Activated CD4-positive, alpha-beta T cell treated with anti-CD3 and anti-CD28 coated beads for 24 hours (primary cell): Measurements from ENCODE around the gene IQCK.
"Not testable (repeated sequence)": the region's sequence is repeated elsewhere in the genome, so short reads cannot be mapped to it uniquely, and the experiment has no call there.

ENCODE experiments used
- DNase-seq, 2 donors: peaks; one replicate each; pipeline ENCODE4 v3.0.0-alpha.2; 2020; ENCODE audit warnings: low read depth in 2 of 2

IQCK gene

DNA sequence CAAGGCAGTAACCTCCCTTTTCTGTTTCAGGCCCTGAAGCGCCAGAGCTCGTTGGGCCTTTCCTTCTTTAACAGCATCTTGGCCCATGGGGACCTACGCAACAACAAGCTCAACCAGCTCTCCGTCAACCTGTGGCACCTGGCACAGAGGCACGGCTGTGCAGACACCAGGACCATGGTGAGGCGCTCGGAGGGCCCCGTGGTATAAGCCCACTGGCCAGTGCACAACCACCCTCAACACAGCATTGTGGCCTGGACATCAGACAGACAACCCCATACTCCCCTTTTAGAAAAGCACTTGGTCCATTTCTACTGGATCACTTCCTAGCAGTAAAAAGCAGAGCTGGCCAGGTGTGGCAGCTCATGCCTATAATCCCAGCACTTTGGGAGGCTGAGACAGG is 18.6 kb upstream of the IQCK start:
- DNase-seq: no peak

DNA sequence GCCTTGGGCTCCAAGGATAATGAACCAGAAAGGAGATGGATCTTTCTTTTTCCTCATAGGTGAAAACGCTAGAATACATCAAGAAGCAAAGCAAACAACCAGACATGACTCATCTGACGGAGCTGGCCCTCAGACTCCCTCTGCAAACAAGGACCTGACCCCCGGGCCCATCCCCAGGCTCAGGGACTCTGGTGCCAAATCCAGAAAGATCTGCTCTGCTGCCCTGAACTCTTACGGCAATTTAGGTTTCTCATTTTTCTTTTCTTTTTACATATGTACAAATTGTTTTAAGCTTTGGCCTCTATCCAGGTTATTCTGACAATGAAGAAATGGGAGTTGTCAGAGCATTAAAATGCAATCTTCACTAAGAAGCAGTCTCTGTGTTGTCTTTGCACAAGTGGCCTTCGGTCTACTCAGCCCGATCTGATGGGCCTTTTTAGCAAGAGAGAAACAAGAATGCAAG is 17.7 kb upstream of the IQCK start:
- no peak for DNase-seq

DNA sequence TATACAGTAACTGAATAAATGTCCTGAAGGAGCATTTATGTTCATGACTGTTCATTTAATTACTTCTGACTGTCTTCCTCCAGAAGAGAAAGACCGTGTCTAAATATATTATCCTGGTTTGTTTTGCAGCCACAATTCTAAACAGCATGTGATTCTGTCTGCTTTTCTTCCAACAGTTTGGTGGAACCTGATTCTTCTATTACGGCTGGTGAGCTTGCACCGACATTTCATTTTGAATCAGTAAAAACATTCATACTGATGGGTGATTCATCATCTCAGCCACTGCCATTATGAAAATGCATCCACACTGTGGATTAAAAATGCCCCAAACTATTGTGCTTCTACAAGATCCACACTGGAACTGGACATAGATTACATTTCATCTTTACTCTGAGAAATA is 17.0 kb upstream of the IQCK start:
- DNase-seq: no peak

DNA sequence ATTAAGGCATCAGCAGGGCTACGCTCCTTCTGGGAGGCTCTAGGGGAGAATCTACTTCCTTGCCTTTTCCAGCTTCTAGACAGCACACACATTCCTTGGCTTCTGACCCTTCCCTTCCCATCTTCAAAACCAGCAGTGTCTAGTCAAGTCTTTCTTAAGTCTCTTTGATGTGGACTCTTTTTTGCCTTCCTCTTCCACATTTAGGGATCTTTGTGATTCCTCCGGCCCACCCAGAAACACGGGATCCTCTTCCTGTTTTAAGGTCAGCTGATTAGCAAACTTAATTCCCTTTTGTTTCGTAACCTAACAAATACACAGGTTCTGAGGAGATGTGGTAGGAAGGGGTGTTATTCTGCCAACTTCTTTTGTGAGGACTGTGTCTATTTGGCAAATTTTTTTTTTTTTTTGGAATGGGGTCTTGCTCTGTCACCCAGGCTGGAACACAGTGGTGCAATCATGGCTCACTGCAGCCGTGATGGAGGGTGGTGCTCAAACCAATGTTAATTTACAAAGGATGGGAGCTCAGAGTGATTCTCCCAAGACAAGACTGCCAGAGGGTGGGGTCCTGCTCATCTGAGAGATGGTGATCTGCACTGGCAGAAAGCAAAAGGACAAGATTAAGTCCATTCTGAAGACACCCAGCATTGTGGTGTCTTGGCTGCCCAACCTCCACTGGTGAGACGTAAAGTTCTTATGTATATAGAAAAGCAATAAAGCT is 14.7 kb upstream of the IQCK start:
- no peak for DNase-seq

DNA sequence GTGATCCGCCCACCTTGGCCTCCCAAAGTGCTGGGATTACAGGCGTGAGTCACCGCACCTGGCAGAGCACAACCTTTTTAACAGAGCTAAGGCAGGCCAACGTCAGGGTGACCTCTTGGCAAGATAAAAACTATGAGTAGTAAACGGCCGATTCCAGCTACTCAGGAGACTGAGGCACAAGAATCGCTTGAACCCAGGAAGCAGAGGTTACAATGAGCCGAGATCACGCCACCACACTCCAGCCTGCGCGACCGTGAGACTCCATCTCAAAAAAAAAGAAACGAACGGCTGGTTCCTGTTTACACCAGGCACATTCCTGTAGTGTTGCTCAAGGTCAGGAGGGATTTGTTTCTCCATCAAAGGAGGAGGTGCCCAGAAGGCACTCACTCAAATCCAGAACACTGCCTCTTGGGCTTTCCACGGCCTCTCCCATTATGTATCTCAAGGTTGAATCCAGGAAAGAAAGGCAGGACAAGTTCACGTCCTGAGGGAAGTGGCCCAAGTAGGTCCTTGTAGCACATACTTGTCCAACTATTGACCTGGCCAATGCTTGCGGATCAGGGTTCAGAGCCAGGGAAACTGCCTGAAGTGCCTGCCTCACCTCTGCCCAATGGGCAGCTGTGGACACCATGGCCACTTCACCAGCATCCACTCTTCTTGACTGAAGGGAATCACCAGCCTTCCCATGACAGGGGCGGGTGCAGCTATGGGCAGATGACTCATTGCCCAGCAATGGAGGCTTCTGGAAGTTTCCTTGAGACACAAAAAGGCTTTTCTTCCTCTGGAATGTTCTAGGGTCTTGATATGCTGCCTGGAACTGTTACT is 13.5 kb upstream of the IQCK start:
- DNase-seq: no peak

DNA sequence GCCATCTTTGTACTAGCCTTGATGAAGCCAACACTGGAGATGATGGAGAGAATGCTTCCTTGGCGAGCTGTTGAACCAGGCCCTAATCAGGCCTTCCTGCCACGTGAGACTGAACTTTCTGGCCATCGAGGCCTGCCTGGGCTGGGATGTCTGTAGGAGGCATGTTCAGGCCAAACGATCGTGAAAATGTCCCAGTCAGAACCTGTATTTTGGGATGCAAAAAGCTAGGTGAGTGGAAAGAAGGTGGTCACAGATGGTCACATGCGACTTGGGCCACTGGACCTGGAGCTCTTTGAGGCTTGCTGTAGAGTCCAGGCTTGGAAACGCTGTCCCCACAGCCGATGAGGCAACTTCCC is 12.9 kb upstream of the IQCK start:
- DNase-seq: no peak

DNA sequence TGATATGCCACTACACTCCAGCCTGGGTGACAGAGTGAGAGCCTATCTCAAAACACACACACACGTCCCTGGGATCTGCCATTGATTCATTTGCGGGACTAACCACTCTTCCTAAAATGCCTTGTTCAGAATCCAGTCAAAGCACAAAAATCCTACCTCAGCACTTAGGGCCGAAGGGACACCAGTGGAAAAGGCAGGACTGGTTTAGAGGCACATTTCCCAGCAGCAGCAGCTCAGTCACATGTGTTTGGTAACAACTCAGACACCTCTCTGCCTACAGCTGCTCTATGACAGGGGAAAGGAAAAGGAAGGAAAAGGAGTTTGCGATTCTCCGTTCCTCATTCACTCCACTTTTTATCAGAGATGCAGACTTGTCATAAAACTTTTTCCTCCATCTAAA is 12.2 kb upstream of the IQCK start:
- DNase-seq: no peak

DNA sequence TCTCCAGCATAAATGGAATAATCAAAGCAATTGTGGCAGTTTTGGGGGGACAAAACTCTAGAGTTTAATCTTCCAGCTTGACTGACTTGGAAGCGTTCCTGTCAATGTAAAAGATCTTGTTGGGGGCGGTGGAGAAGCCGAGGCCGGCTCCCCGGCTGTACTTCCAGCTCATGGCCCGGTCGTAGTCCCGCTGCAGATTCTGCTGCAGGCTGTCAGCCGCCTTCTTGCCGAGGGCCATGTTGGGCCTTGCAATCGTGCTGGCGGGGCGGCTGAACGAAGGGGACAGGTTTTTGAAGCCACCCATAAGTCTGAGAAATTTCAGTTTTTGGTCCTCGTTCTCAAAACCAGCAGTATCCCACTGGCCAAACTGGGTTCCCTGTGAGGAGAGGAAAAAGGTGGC is 11.2 kb upstream of the IQCK start:
- no peak for DNase-seq

DNA sequence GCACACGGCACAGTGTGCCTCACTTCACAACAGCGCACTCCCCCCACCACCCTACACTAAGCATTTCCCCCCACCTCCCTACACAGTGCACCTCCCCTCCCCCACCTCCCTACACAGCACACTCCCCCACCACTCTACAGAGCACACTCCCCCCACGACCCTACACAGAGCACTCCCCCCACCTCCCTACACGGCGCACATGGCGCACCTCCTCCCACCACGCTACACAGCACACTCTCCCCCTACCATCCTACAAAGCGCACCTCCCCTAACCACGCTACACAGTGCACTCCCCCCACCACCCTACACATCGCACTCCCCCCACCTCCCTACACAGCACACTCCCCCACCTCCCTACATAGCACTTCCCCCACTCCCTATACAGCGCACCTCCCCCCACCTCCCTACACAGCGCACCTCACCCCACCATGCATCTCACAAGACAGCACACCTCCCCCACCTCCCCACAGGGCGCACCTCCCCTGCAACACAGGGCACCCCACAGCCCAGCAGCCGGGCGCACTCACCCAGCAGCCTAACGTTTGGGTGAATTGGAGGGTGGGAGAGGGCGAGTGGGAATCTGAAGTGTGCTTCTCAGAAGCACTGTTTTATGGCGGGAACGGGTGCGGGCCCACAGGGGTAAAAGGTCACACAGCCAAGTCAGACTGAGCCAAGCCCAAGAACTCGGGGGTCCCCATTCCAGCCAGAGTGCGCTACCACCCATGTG is 10.3 kb upstream of the IQCK start:
- DNase-seq: no peak

DNA sequence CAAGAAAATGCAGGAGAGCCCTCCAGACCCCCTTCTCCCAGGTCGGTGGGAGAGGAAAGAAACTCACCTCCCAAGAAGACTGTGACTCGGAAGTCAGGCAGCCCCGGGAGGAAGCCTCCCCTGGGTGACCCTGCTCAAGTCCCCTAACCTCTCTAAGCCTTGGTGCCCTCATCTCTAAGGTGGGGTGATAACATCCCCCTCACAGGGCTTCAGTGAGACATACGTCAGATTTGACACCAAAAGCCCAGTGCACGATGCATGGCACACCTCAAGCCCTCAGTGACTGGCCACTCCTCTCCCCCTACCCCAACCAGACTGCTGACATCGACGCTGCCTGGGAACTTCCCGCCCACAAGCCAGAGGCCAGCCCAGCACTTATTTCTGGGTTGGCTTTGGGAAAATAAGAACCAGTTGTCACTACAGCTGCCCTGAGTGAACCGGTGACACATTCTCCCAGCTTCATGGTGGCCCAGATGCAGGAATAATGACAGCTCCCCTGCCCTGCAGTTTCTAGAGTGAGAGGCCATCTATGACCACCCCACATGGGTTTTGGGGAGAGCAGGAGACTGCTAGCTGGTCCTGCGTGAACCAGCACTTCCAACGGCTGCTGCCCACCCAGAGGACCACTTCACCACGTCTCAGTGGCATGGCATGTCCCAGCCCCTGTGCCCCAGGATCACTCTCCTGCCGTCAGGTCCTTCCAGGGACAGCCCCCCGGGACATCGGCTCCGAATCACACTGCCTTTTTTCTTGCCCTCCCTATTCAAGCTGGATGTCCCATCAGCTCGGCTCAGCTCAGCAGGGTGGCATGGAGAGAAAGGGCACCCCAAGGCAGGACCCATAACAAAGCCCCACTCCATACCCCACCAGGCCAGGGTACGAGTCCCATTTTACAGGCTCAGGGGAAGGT is 9.5 kb upstream of the IQCK start:
- no peak for DNase-seq

DNA sequence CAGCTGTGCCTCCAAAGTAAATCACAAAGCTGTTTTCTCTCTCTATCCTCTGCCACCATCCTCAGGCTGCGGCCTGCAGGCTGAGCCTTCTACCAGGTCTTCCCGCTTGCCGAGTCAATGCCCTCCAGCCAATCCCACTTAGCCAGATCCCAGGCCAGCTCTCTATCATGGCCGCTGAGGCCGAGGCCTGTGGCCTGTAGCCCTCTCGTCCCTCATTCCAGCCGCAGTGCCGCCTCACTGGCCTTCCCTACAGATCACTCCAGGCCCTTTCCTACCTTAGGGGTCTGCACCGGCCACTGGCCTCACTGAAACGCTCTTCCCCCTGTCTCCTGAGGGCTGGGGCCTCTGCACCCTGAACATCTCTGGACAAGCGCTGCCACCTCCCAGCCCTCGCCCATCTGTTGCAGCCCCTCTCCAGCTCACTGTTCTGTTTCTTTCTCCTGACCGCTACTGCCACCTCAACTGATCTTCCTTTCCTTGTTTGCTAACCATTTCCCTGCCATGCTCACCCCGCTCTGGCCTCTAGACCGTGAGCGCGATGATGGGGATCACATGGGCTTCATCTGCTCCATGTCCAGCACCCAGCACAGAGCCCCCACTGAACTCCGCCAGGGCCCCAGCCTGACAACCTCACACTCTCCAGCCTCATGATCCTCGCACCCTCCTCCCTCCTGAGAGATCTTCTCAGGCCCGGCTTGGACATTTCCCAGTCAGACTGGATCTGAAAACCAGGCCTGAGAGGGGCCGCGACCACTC is 8.5 kb upstream of the IQCK start:
- no peak for DNase-seq

DNA sequence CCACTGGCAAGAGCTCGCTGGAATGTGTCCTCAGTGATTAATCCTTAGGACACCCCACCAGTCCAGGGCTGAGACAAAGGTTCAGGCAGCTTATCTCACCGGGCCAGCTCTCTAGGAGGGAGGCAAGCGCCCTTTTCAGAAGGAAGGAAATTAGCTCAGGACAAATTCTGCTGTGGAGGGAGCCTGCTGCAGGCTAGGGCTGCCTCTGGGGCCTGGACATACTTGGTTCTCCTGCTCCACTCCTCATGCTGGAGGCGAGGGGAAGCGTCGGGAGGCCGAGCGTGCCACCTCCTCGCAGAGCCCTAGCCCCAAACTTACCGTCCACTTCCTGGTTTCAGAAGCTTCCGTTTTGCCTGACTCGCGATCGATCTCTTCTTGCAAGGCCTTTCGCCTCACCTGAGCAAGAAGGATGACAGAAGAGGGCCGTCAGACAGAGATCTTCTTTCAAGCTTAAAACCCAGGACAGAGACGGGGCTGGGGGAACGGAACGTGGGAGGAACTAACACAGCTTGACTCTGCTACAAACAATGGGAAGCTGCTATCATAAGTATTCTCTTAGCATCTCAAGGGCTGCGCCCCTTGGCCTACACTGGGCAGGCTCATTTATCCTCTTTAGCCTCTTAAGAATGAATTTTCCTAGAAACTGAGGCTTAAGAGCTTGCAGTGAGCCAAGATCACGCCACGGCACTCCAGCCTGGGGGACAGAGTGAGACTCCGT is 7.7 kb upstream of the IQCK start:
- no peak for DNase-seq

DNA sequence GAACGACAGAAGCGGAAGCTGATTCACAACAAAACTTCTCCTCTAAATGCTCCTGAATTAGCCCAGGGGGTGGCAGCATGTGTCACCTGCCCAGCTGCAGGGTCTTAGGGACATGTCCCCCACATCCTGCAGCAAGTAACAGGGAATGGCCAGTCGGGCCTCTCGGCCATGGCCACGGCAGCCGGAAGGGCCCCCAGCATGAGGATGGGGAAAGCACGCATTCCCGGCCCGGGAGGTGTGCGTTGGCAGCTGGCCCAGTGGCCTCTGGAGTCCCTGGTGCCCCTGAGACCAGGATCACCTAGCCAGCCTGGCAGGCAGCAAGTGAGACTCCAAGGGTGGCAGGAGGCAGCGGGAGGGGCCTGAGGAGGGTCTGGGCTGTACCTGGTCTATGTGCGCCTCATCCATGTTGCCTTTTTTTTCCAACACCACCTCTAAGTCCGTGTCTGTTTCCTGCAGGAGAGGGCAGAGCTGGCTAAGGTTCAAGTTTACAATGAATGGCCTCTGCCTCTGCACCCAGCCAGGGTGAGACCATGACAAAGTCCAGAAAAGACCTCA is 7.0 kb upstream of the IQCK start:
- no peak for DNase-seq

DNA sequence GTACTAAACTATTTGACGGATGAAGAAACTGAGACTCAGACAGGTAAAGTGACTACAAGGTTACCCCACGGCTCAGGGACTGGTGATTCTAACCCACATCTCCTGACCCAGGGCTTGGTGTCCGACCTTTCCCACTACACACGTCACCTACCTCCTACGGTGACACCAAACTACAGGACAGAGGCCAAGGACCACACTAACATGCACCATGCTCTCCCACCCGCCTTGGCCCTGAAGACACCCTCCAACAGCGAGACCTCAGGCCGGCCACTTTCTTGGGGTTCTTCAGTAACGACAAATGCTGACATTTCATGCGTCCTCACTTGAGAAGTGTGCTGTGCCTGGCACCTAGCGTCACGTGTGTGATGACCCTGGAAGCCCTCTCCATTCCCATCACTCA is 6.4 kb upstream of the IQCK start:
- DNase-seq: no peak

DNA sequence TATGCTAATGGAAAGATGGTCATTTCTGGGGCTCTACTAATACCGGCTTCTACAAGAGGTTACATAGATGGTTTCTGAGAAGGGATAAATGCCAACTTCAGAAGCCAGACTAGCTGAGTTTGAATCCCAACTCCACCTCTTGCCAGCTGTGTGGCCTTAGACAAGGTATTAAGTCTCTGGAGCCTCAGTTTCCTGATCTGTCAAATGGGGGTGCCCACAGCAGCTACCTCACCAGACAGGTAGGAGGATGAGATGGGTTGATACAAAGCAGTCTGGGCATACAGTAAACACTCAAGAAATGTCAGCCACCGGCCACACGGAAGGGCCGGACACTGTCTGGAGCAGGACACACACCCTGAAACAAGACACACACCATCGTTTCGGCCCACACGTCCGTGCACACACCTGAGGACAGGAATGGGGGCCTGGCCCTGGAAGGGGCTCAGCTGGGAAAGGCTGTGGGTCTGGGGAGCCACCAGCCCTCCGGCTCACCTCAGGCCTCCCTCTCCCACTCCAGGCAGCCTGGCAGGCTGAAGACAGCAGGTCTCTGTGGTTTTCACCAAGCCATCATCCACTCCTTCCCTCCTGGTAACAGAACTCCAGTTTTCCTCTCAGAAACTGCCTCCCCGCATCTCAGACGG is 5.5 kb upstream of the IQCK start:
- DNase-seq: no peak

DNA sequence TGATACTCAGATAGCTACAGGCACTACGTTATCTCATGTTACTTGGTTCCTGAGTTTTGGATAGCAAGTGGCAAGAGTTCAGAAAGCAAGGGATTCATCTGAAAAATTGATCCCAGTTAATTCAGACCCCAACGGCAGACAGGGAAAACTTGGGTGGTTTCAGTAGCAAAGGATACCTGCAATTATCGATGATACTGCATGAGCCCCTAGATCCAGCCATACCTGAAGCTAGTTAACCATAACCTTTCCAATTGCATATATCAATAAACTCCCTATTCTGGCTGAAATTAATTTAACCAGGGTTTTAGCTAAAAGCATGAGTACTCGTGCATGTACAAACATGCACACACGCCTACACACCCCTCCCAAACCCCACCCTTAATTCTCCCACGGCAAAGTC is 4.4 kb upstream of the IQCK start:
- no peak for DNase-seq

DNA sequence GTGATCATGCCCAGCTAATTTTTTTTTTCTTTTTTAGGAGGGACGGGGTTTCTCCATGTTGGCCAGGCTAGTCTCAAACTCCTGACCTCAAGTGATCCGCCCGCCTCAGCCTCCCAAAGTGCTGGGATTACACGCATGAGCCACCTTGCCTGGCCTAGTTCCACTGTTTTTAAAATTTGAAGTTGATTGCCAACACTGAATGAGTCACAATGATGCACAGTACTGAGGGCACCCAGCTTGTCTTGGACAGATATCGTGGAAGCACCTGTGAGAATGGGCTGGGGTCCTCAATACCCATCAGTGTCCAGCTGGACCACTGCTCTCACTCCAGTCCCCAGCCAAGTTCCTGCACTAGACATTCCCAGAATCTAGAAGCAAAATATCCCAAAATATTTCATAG is 2.5 kb upstream of the IQCK start:
- no peak for DNase-seq

DNA sequence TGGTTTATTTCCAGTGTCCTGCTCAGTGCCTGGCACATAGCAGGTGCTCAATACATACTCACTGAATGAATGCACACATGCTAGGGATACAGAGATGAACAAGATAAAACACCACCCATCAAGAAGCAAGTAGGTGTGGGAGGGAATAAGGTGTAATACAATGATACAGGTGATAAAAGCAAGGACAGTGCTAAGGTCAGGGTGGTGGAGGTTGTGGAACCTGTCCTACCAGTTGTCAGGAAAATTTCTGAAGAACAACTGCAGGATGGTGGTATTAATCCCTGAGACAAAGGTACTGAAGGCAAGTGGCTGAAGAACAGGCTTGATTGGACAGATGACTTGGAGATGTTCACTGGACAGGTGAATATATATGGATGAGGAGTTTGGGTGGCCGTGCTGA is 1.9 kb upstream of the IQCK start:
- DNase-seq: no peak

DNA sequence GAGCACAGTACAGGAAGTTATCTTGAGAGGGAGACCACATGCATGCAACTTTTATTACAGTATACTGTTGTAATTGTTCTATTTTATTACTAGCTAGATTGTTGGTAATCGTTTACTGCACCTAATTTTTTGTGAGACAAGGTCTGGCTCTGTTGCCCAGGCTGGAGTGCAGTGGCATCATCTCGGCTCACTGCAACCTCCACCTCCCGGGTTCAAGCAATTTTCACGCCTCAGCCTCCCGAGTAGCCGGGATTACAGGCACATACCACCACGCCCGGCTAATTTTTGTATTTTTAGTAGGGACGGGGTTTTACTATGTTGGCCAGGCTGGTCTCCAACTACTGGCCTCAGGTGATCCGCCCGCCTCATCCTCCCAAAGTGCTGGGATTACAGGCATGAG is 1.3 kb upstream of the IQCK start:
- DNase-seq: not testable (repeated sequence)

DNA sequence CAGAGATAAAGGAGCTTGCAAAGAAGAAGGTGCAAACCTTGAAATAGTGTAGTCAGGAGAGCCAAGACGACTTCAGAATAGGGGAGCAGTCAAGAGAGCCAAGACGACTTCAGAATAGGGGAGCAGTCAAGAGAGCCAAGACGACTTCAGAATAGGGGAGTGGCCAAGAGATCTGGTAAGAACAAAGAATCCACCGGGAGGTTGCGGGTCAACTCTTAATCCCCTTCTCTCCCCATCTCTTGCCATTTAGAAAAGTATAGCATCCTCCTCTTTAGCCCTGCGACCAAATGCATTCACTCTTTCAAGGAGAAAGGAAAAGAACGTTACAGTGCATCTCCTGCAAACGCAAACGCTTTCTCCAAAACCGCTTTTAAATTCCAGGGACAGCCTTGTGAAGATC is 757 bp upstream of the IQCK start:
- no peak for DNase-seq
